Rectal smooth muscle tissue (tissue), 1 donor: ENCODE measurements around the gene PYGL.
"Not testable (repeated sequence)": the region's sequence is repeated elsewhere in the genome, so short reads cannot be mapped to it uniquely, and the experiment has no call there.

Source experiments
- H3K27ac ChIP-seq: one replicate; pipeline ENCODE4 v1.7.0; 2013; ENCODE audit warnings: low read depth, low read length, inconsistent platforms
- H3K27me3 ChIP-seq: one replicate; pipeline ENCODE4 v1.7.0; 2013; ENCODE audit warnings: low read length; ENCODE audit not compliant: control insufficient read depth, insufficient read depth
- H3K36me3 ChIP-seq: one replicate; pipeline ENCODE4 v1.7.0; 2013; ENCODE audit warnings: low read length; ENCODE audit not compliant: control insufficient read depth, insufficient read depth
- H3K4me1 ChIP-seq: one replicate; pipeline ENCODE4 v1.7.0; 2013; ENCODE audit warnings: low read length; ENCODE audit not compliant: control insufficient read depth, insufficient read depth
- H3K4me3 ChIP-seq: one replicate; pipeline ENCODE4 v1.7.0; 2013; ENCODE audit warnings: low read length
- H3K9ac ChIP-seq: one replicate; pipeline ENCODE4 v1.7.0; 2013; ENCODE audit warnings: low read length

The PYGL gene

GRCh38 chr14:50947446-50947845 is 3.2 kb upstream of the PYGL start:
- H3K27me3 ChIP-seq, result no peaks in the 10 kb centered on the region
- no peak overlapping the region for H3K9ac ChIP-seq
- H3K36me3 ChIP-seq, result no peaks in the 10 kb centered on the region
- no peak overlapping the region for H3K27ac ChIP-seq
- no peaks in the 10 kb centered on the region for H3K4me1 ChIP-seq
- no peak overlapping the region for H3K4me3 ChIP-seq

- Histone ChIP-seq H3K4me1 (no peaks in the 10 kb centered on the region), H3K27ac (no peak overlapping the region), H3K36me3 (no peaks in the 10 kb centered on the region), H3K9ac (no peak overlapping the region), H3K4me3 (no peak overlapping the region), H3K27me3 (no peaks in the 10 kb centered on the region)
These were observed 2.1 kb upstream of the PYGL start for GRCh38 chr14:50946234-50946935.

GRCh38 chr14:50944647-50945413 is 547 bp upstream of the PYGL start:
- H3K27ac ChIP-seq, result peak overlapping the region; percentile 57

GRCh38 chr14:50943261-50943942 is 881 bp downstream of the PYGL start:
- no peaks in the 10 kb centered on the region for H3K4me1 ChIP-seq
- no peaks in the 10 kb centered on the region for H3K36me3 ChIP-seq
- no peaks in the 10 kb centered on the region for H3K27me3 ChIP-seq
- peak overlapping the region; percentile 43 for H3K9ac ChIP-seq
- H3K4me3 ChIP-seq, result peak overlapping the region; percentile 95
- peak overlapping the region; percentile 69 for H3K27ac ChIP-seq

More at GRCh38 chr14:50944647-50945413, 547 bp upstream of the PYGL start:
- peak overlapping the region; percentile 95 for H3K4me3 ChIP-seq
- H3K4me1 ChIP-seq, result no peaks in the 10 kb centered on the region
- peak overlapping the region; percentile 45 for H3K9ac ChIP-seq
- H3K27me3 ChIP-seq, result no peaks in the 10 kb centered on the region
- no peaks in the 10 kb centered on the region for H3K36me3 ChIP-seq

GRCh38 chr14:50941638-50942037 is 2.6 kb downstream of the PYGL start:
- not testable (repeated sequence) for H3K4me1 ChIP-seq, H3K27me3 ChIP-seq, H3K9ac ChIP-seq, H3K36me3 ChIP-seq, H3K4me3 ChIP-seq, H3K27ac ChIP-seq

GRCh38 chr14:50941151-50941550 is 3.1 kb downstream of the PYGL start:
- H3K9ac ChIP-seq, result no peak overlapping the region
- H3K4me1 ChIP-seq, result no peaks in the 10 kb centered on the region
- H3K27me3 ChIP-seq, result no peaks in the 10 kb centered on the region
- H3K27ac ChIP-seq, result no peak overlapping the region
- no peaks in the 10 kb centered on the region for H3K36me3 ChIP-seq
- no peak overlapping the region for H3K4me3 ChIP-seq

- no peaks in the 10 kb centered on the region for H3K36me3 ChIP-seq
- no peak overlapping the region for H3K27ac ChIP-seq
- no peaks in the 10 kb centered on the region for H3K4me1 ChIP-seq
- H3K4me3 ChIP-seq, result no peak overlapping the region
- H3K27me3 ChIP-seq, result no peaks in the 10 kb centered on the region
- no peak overlapping the region for H3K9ac ChIP-seq
These were observed 6.5 kb downstream of the PYGL start for GRCh38 chr14:50937800-50938199.

GRCh38 chr14:50937325-50937724 is 7.0 kb downstream of the PYGL start:
- Histone ChIP-seq H3K27me3 (no peaks in the 10 kb centered on the region), H3K9ac (no peak overlapping the region), H3K4me1 (no peaks in the 10 kb centered on the region), H3K36me3 (no peaks in the 10 kb centered on the region), H3K4me3 (no peak overlapping the region), H3K27ac (no peak overlapping the region)

GRCh38 chr14:50936882-50937281 is 7.4 kb downstream of the PYGL start:
- H3K27ac ChIP-seq, result no peak overlapping the region
- no peak overlapping the region for H3K9ac ChIP-seq
- no peaks in the 10 kb centered on the region for H3K36me3 ChIP-seq
- H3K27me3 ChIP-seq, result no peaks in the 10 kb centered on the region
- no peak overlapping the region for H3K4me3 ChIP-seq
- H3K4me1 ChIP-seq, result no peaks in the 10 kb centered on the region

GRCh38 chr14:50936016-50936340 is 8.3 kb downstream of the PYGL start:
- H3K4me1 ChIP-seq, result no peaks in the 10 kb centered on the region
- no peak overlapping the region for H3K27ac ChIP-seq
- H3K4me3 ChIP-seq, result no peak overlapping the region
- no peaks in the 10 kb centered on the region for H3K36me3 ChIP-seq
- no peaks in the 10 kb centered on the region for H3K27me3 ChIP-seq
- no peak overlapping the region for H3K9ac ChIP-seq

GRCh38 chr14:50935126-50936015 is 8.9 kb downstream of the PYGL start:
- Histone ChIP-seq H3K4me3 (no peak overlapping the region), H3K36me3 (no peaks in the 10 kb centered on the region), H3K27me3 (no peaks in the 10 kb centered on the region), H3K9ac (no peak overlapping the region), H3K4me1 (no peaks in the 10 kb centered on the region), H3K27ac (no peak overlapping the region)
